Astrocyte of the cerebellum (primary cell): ENCODE measurements around the gene CUEDC1.

ENCODE experiments used
- DNase-seq: peaks from one replicate; pipeline ENCODE4 v3.0.0-alpha.2; 2011; ENCODE audit warnings: low read depth
- H3K4me3 ChIP-seq: 2 replicates; pipeline ENCODE4 v1.5.1; 2011; ENCODE audit warnings: mild to moderate bottlenecking, low read depth, low read length, moderate library complexity
- in situ Hi-C: cut with HindIII; loops from 2 replicates; pipeline ENCODE4 v1.10.0; 2017; ENCODE audit warnings: low sequenced_read_pairs
- TF ChIP-seq, protein P1 (sequence below): IDR thresholded peaks from 2 replicates; pipeline ENCODE4 v1.5.1; 2012; ENCODE audit warnings: low read length, low read depth, moderate library complexity, mild to moderate bottlenecking; ENCODE audit errors: missing control alignments

CUEDC1 gene

DNA sequence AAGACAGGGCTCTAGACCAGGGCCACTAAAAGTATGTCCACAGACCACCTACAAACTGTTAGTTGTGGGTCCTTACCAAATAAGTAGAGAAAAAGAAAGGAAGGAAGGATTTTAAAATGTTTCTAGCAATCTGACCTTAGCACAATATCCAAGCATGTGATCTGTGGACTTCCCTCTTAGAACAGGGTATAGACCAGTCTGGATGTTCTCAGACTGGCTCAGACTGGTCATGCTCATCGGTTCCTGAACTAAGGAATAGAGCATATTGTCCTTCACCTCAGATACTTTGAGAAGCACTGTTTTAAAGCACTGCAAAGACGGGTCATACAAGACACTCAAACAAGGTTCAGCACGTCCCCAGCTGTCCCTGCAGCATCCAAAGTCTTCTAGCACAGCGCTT is 25.8 kb downstream of the CUEDC1 start:
- no peak for DNase-seq
- H3K4me3 ChIP-seq = no peak overlapping the region
- in situ Hi-C loops = loop anchor here (5.0 kb wide), 2 partner anchors 53 to 72 kb away; no protein-coding TSS in a partner anchor
- TF ChIP-seq, protein P1, sequence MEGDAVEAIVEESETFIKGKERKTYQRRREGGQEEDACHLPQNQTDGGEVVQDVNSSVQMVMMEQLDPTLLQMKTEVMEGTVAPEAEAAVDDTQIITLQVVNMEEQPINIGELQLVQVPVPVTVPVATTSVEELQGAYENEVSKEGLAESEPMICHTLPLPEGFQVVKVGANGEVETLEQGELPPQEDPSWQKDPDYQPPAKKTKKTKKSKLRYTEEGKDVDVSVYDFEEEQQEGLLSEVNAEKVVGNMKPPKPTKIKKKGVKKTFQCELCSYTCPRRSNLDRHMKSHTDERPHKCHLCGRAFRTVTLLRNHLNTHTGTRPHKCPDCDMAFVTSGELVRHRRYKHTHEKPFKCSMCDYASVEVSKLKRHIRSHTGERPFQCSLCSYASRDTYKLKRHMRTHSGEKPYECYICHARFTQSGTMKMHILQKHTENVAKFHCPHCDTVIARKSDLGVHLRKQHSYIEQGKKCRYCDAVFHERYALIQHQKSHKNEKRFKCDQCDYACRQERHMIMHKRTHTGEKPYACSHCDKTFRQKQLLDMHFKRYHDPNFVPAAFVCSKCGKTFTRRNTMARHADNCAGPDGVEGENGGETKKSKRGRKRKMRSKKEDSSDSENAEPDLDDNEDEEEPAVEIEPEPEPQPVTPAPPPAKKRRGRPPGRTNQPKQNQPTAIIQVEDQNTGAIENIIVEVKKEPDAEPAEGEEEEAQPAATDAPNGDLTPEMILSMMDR = no peak

DNA sequence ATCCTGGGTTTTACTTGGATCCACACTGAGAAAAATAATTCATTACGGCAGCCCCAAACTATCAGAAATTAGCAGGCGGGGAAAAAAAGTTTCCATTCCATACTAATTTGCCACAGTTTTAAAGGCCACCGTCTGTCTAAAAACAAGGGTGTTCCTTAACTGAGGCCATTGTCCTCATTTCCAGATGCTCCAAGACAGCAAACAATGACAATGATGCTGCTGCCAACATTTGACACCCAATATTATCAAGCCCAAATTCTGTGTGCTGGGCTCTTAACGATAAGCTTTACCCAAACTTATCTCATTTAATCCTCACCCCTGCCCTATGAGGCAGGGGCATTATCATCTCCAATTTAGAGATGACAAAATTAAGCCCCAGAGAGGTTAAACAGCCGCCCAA is 26.3 kb downstream of the CUEDC1 start:
- TF ChIP-seq, protein P1 = no peak
- no peak for DNase-seq
- in situ Hi-C loops = loop anchor here (5.0 kb wide), 2 partner anchors 53 to 72 kb away; no protein-coding TSS in a partner anchor
- no peak overlapping the region for H3K4me3 ChIP-seq

DNA sequence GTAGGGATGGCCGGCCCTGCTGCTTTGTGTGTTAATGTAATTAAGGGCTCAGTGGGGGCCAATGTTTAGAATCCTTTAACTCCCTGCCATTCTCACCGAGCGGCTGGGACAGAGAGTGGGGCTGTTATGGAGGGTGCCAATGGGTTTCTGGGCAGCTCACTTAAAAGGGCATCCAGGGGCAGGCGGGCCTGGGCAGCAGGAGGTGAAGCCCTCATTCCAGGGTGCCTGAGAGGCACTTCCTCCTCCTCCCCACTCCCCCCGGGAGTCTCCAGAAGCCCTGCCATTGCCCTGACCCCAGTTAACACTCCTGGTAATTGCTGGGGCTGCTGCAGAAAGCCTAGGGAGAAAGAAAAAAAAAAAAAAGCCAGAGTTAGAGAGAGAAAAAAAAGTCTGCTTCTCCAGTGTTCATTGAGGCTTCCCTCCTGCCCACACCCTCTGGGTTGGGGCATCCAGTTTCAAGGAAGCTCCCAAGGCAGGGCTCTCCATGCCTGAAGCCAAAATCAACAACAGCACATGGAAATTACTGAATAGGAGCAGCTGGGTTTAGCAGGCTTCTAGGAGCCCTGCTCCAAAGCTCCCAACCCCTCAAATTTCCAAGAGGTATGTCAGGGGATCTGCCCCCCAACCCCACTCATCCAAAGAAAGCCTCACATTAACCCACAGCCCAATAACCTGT is 28.0 kb downstream of the CUEDC1 start:
- no peak overlapping the region for H3K4me3 ChIP-seq
- TF ChIP-seq, protein P1 = no peak
- no peak for DNase-seq
- in situ Hi-C loops = loop anchor here (5.0 kb wide), 2 partner anchors 55 to 70 kb away; no protein-coding TSS in a partner anchor

DNA sequence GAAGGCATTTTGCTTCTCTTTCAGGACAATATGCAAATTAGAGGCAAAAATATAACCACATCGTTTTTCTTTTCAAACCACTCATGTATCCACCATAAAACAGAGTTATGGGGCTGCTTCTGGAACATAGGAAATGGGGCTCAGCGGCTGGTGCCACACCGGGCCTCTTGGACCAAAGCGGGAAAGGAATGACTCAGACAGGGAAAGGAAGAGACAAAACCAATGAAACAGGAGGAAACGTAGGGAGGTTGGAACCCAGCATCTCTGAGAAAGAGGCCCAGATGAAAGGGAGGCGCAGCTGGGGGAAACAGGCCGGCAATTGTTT is 28.5 kb downstream of the CUEDC1 start:
- no peak for DNase-seq
- in situ Hi-C loops = loop anchor here (5.0 kb wide), 2 partner anchors 56 to 69 kb away; no protein-coding TSS in a partner anchor
- TF ChIP-seq, protein P1 = no peak
- no peak overlapping the region for H3K4me3 ChIP-seq

DNA sequence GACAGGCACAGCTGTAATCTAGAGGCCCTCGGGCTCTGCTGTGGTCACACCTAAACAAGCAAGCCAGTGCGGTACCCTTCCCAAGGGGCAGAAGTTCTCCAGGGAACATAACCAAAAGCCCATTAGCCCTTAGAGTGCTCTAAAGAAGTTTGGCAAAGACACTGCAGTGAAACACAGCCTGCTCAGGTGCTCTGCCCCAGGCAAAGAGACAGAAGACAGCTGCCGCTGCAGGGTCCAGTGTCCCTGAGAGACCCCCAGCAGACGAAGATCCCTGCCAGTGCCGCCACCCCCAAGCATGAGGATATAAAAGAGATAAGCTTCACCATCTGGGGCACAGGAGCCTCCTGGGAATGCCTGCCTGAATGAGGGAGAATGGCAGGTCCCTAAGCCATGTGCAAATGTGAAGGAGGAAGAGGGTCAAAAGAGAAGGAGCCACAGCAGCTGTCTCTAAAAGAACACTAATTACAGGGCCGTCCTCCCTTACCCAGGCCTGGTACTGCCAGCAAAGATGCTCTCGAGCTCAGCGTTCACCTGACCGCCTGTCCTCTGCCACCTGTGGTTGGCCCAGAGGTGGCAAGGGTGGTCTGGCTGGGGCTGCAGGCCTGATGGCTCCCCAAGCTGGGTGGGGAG is 29.7 kb downstream of the CUEDC1 start:
- DNase-seq = no peak
- TF ChIP-seq, protein P1 = no peak
- in situ Hi-C loops = loop anchor here (5.0 kb wide), 2 partner anchors 57 to 68 kb away; no protein-coding TSS in a partner anchor
- no peak overlapping the region for H3K4me3 ChIP-seq

DNA sequence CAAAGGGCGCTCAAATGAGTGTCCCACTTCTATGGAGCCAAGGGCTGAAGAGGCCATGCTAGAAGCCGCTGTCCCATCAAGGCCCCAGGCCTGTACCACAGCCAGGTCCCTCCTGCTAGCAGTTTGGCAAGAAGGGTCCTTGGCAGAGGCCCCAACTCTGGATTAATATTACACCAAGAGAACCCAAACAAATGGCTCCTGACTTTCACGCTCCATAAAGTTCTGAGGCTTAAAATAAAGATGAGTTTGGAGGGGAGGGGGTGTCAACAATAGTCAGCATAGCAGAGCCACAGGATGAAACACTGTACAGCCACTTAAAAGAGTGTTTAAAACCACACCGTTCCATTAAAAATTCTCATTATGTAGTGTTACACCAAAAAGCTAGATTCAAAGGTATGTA is 30.5 kb downstream of the CUEDC1 start:
- DNase-seq = no peak
- H3K4me3 ChIP-seq = no peak overlapping the region
- TF ChIP-seq, protein P1 = no peak
- in situ Hi-C loops = loop anchor here (5.0 kb wide), 2 partner anchors 58 to 67 kb away; no protein-coding TSS in a partner anchor
